ENCODE results near the gene CEL.

DNA sequence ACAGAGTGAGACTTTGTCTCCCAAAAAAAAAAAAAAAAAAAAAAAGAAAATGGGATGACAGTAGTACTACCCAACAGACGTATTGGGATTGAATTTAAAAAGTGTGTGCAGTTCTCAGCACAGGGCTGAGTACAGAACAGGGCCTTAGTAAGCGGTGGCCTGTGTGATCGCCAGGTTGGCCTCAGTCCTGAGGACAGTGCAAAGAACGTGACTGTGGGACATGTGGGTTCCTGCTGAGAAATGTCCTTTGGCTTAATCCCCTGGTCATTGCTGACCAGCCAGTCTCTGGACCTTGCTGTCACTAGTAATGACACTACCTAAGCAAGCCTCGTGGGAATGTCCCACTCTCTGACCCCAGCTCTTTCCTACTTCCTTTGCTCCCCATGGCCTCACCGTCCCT is 17.7 kb upstream of the CEL start:
- TF ChIP-seq, protein P1, sequence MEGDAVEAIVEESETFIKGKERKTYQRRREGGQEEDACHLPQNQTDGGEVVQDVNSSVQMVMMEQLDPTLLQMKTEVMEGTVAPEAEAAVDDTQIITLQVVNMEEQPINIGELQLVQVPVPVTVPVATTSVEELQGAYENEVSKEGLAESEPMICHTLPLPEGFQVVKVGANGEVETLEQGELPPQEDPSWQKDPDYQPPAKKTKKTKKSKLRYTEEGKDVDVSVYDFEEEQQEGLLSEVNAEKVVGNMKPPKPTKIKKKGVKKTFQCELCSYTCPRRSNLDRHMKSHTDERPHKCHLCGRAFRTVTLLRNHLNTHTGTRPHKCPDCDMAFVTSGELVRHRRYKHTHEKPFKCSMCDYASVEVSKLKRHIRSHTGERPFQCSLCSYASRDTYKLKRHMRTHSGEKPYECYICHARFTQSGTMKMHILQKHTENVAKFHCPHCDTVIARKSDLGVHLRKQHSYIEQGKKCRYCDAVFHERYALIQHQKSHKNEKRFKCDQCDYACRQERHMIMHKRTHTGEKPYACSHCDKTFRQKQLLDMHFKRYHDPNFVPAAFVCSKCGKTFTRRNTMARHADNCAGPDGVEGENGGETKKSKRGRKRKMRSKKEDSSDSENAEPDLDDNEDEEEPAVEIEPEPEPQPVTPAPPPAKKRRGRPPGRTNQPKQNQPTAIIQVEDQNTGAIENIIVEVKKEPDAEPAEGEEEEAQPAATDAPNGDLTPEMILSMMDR (IDR thresholded peaks at IDR 0.05 in 8 of 11, conservative IDR thresholded peaks at IDR 0.05 in 3 of 11): no peak
- no peak for TF ChIP-seq POLR2A (IDR thresholded peaks at IDR 0.05)

Data from spleen (tissue), 7 donors.